Stimulated activated CD4-positive, alpha-beta T cell treated with anti-CD3 and anti-CD28 coated beads, Interleukin-4, amount 100 ng/mL, for 24 hours (primary cell): ENCODE data around the gene PHF12.
"Not testable (repeated sequence)": the region's sequence is repeated elsewhere in the genome, so short reads cannot be mapped to it uniquely, and the experiment has no call there.

Source experiments
- DNase-seq: peaks from one replicate; pipeline ENCODE4 v3.0.0-alpha.2; 2020

Gene PHF12

GRCh38 chr17:28926366-28926765 is 25.0 kb downstream of the PHF12 start:
- DNase-seq = no peak

- peak; percentile 59 for DNase-seq
Observed at GRCh38 chr17:28925912-28926365, 25.4 kb downstream of the PHF12 start.

- DNase-seq = no peak
Observed at GRCh38 chr17:28920201-28920600, 31.1 kb downstream of the PHF12 start.

- no peak for DNase-seq
Observed at GRCh38 chr17:28918295-28918694, 33.0 kb downstream of the PHF12 start.

- DNase-seq = no peak
Observed at GRCh38 chr17:28917465-28917864, 33.9 kb downstream of the PHF12 start.

- DNase-seq = no peak
Observed at GRCh38 chr17:28917029-28917428, 34.3 kb downstream of the PHF12 start.

GRCh38 chr17:28916302-28916934 is 34.9 kb downstream of the PHF12 start:
- peak; percentile 51 for DNase-seq

GRCh38 chr17:28912938-28913333 is 38.4 kb downstream of the PHF12 start:
- DNase-seq = no peak

- no peak for DNase-seq
Observed at GRCh38 chr17:28912281-28912937, 38.9 kb downstream of the PHF12 start.

GRCh38 chr17:28911411-28912045 is 39.8 kb downstream of the PHF12 start:
- no peak for DNase-seq

GRCh38 chr17:28910534-28910933 is 40.8 kb downstream of the PHF12 start:
- DNase-seq = no peak

GRCh38 chr17:28908640-28909167 is 42.6 kb downstream of the PHF12 start:
- DNase-seq = no peak

- DNase-seq = no peak
Observed at GRCh38 chr17:28907709-28908475, 43.4 kb downstream of the PHF12 start.

GRCh38 chr17:28906706-28907438 is 44.4 kb downstream of the PHF12 start:
- DNase-seq = no peak

- no peak for DNase-seq
Observed at GRCh38 chr17:28906276-28906675, 45.0 kb downstream of the PHF12 start.

GRCh38 chr17:28904800-28905199 is 46.5 kb downstream of the PHF12 start:
- DNase-seq = no peak

GRCh38 chr17:28903546-28903841 is 47.8 kb downstream of the PHF12 start:
- not testable (repeated sequence) for DNase-seq

- DNase-seq = peak; percentile 91
Observed at GRCh38 chr17:28902819-28903545, 48.3 kb downstream of the PHF12 start, which contains the start of gene DHRS13. Gene DHRS13 (minus strand): TSS chr17:28903079. CDS start chr17:28902944, 135 bp downstream.

GRCh38 chr17:28901866-28902818 is 49.2 kb downstream of the PHF12 start:
- peak; percentile 55 for DNase-seq

GRCh38 chr17:28900986-28901726 is 50.2 kb downstream of the PHF12 start:
- no peak for DNase-seq
